GM12891 (cell line): ENCODE results near the gene GRIN2A.

ENCODE experiments used
- PAX5 ChIP-seq: IDR thresholded peaks from 2 replicates; pipeline ENCODE4 v1.6.1; 2011; ENCODE audit warnings: low read length, moderate library complexity, mild to moderate bottlenecking; ENCODE audit not compliant: insufficient read depth, severe bottlenecking
- POLR2A ChIP-seq: IDR thresholded peaks from 2 replicates; pipeline ENCODE4 v1.6.1; 2011; ENCODE audit warnings: low read depth, low read length, control low read depth
- TAF1 ChIP-seq: IDR thresholded peaks from 2 replicates; pipeline ENCODE4 v1.6.1; 2011; ENCODE audit warnings: low read depth, low read length, control low read depth

DNA sequence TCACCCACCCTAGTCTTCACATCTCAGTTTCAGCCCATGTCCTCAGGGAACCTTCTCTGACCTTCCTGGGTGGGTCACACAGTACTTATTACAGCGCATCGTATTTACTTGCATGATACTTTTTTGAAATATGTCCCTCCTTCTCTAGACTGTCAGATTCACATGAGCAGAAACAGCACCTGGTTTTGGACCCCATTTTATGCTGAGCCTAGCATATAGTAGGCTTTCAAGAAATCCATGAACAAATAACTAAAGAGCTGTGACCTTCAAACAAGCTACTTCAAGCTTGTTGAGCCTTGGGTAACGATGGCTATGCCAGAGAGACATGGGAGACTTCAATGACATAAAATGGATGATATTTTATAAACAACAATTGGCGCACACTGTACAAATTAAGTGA lies 150.3 kb downstream of the GRIN2A start:
- no peak for TF ChIP-seq POLR2A
- TF ChIP-seq TAF1: no peak
- TF ChIP-seq PAX5: no peak
